Prostate gland (tissue), 2 donors: Measurements from ENCODE around the gene PLXND1. TPM values are rescaled to one million over a fixed set of nuclear protein-coding genes. Genes with fewer than 3 reads are reported as not detected.
"Not testable (repeated sequence)": the region's sequence is repeated elsewhere in the genome, so short reads cannot be mapped to it uniquely, and the experiment has no call there.

ENCODE experiments used
- DNase-seq: peaks from one replicate; pipeline ENCODE4 v3.0.0-alpha.2; 2019; ENCODE audit warnings: low spot score
- H3K27ac ChIP-seq, 2 donors: fragments of 200-600 bp; sonication (generic); 2 replicates each; pipeline ENCODE4 v1.5.1; 2017 to 2019
- H3K27me3 ChIP-seq: fragments of 200-600 bp; sonication (generic); replicated peaks from 2 replicates; pipeline ENCODE4 v1.5.1; 2019; ENCODE audit not compliant: insufficient read depth
- H3K36me3 ChIP-seq, 2 donors: fragments of 200-600 bp; sonication (generic); 1 replicate in 1 of 2; 2 replicates in 1 of 2; pipeline versions ENCODE4 v1.5.1 to v1.8.1; 2017 to 2019
- H3K4me1 ChIP-seq: fragments of 200-600 bp; sonication (generic); replicated peaks from 2 replicates; pipeline ENCODE4 v1.5.1; 2019
- H3K4me3 ChIP-seq, 2 donors: fragments of 200-600 bp; sonication (generic); 2 replicates each; pipeline ENCODE4 v1.5.1; 2017 to 2019
- H3K9me3 ChIP-seq: fragments of 200-600 bp; sonication (generic); 2 replicates; pipeline ENCODE4 v1.5.1; 2017
- CTCF ChIP-seq, 4 experiments: fragments of 200-600 bp in 2 of 4; fragments of 450-650 bp in 2 of 4; sonication (generic) in 2 of 4; IDR thresholded peaks; 1 replicate in 3 of 4; 2 replicates in 1 of 4; pipeline ENCODE4 v1.5.1; 2016 to 2019; ENCODE audit warnings: antibody characterized with exemption in 4 of 4, mild to moderate bottlenecking in 2 of 4, moderate library complexity in 2 of 4
- POLR2A ChIP-seq: fragments of 450-650 bp; IDR thresholded peaks from one replicate; pipeline ENCODE4 v1.6.1; 2016; ENCODE audit warnings: antibody characterized with exemption, mild to moderate bottlenecking
- POLR2AphosphoS5 ChIP-seq: sonication (generic); formaldehyde crosslinking; IDR thresholded peaks from one replicate; pipeline ENCODE4 v1.6.1; 2017; ENCODE audit warnings: antibody characterized with exemption
- WGBS: methylation state at CpG from one replicate; pipeline ENCODE4 v1.1.5; 2018; 5-methylcytosine and 5-hydroxymethylcytosine counted together
- intact Hi-C: fragments of 100-400 bp; cut with DNase I; formaldehyde crosslinking; loops from one replicate; pipeline ENCODE4 v1.14.2; 2022
- total RNA-seq, 2 donors: library from RNA; depleted of rRNA; stranded (reverse); fragments of >200 nt; gene quantifications; one replicate each; pipeline ENCODE4 v1.1.0, GENCODE V29; 2016

Gene PLXND1
- total RNA-seq, 2 donors from 2014 or later: 19.7 to 83.6 TPM

GRCh38 chr3:129611812-129612533 lies 5.5 kb upstream of the PLXND1 start:
- H3K27ac ChIP-seq: no peak overlapping the region
- H3K4me3 ChIP-seq: no peak overlapping the region
- no peaks in the 10 kb centered on the region for H3K27me3 ChIP-seq
- DNase-seq: no peak
- intact Hi-C loops: no loop called here
- no peaks in the 10 kb centered on the region for H3K4me1 ChIP-seq
- H3K9me3 ChIP-seq: no peaks in the 10 kb centered on the region
- no peaks in the 10 kb centered on the region for H3K36me3 ChIP-seq
- WGBS: 53% methylated on average over 23 of the region's 25 CpGs
- no peak for TF ChIP-seq POLR2A
- no peak for TF ChIP-seq POLR2AphosphoS5
- no peak for TF ChIP-seq CTCF (IDR thresholded peaks at IDR 0.05)

GRCh38 chr3:129611446-129611800 lies 4.9 kb upstream of the PLXND1 start:
- no peak for DNase-seq
- WGBS: 94% methylated on average over 9 of the region's 9 CpGs
- intact Hi-C loops: no loop called here
- no peak overlapping the region for H3K4me3 ChIP-seq
- no peaks in the 10 kb centered on the region for H3K27me3 ChIP-seq
- H3K27ac ChIP-seq: no peak overlapping the region
- H3K9me3 ChIP-seq: no peaks in the 10 kb centered on the region
- H3K4me1 ChIP-seq: no peaks in the 10 kb centered on the region
- TF ChIP-seq POLR2AphosphoS5 (no peak), CTCF (IDR thresholded peaks at IDR 0.05) (no peak), POLR2A (no peak)
- H3K36me3 ChIP-seq: no peaks in the 10 kb centered on the region

GRCh38 chr3:129610794-129611445 lies 4.4 kb upstream of the PLXND1 start:
- H3K27me3 ChIP-seq, H3K36me3 ChIP-seq, H3K9me3 ChIP-seq, H3K4me3 ChIP-seq, intact Hi-C loops, H3K4me1 ChIP-seq, DNase-seq, H3K27ac ChIP-seq: not testable (repeated sequence)
- WGBS: 94% methylated on average over 11 of the region's 11 CpGs

- no peaks in the 10 kb centered on the region for H3K36me3 ChIP-seq
- no peak for DNase-seq
- no peaks in the 10 kb centered on the region for H3K27me3 ChIP-seq
- no peaks in the 10 kb centered on the region for H3K4me1 ChIP-seq
- WGBS: 61% methylated on average over 10 of the region's 10 CpGs
- H3K27ac ChIP-seq: no peak overlapping the region
- H3K4me3 ChIP-seq: no peak overlapping the region
- intact Hi-C loops: no loop called here
- H3K9me3 ChIP-seq: no peaks in the 10 kb centered on the region
- TF ChIP-seq POLR2A (no peak), CTCF (IDR thresholded peaks at IDR 0.05) (no peak), POLR2AphosphoS5 (no peak)
These were observed 3.8 kb upstream of the PLXND1 start for GRCh38 chr3:129610276-129610675.

- Histone ChIP-seq H3K27ac (no peak overlapping the region), H3K4me1 (no peaks in the 10 kb centered on the region), H3K9me3 (no peaks in the 10 kb centered on the region), H3K4me3 (no peak overlapping the region), H3K27me3 (no peaks in the 10 kb centered on the region), H3K36me3 (no peaks in the 10 kb centered on the region)
- WGBS: 26% methylated on average over 3 of the region's 3 CpGs
- TF ChIP-seq POLR2A: no peak
- TF ChIP-seq POLR2AphosphoS5: no peak
- no peak for TF ChIP-seq CTCF (IDR thresholded peaks at IDR 0.05)
- no peak for DNase-seq
- intact Hi-C loops: no loop called here
These were observed 3.2 kb upstream of the PLXND1 start for GRCh38 chr3:129609591-129610182.
